SK-N-SH treated with all-trans-retinoic acid at 6 μM for 48 hours (cell line): ENCODE measurements around the gene PLVAP.

Source experiments
- SNAI2 ChIP-seq: fragments of 250-450 bp; sonication (Bioruptor Pico); IDR thresholded peaks from 2 replicates; pipeline ENCODE4 v1.5.0; 2020; ENCODE audit warnings: mild to moderate bottlenecking, moderate library complexity
- TCF4 ChIP-seq: fragments of 250-450 bp; sonication (Bioruptor Pico); IDR thresholded peaks from 2 replicates; pipeline ENCODE4 v1.8.0; 2021; ENCODE audit warnings: mild to moderate bottlenecking, moderate library complexity, borderline replicate concordance
- ZFP3 ChIP-seq: fragments of 250-450 bp; sonication (Bioruptor Pico); IDR thresholded peaks from 2 replicates; pipeline ENCODE4 v1.5.0; 2020; ENCODE audit warnings: mild to moderate bottlenecking, moderate library complexity
- ZFP30 ChIP-seq: fragments of 450-650 bp; formaldehyde crosslinking; IDR thresholded peaks from 2 replicates; pipeline ENCODE4 v1.5.0; 2022; ENCODE audit warnings: mild to moderate bottlenecking, moderate library complexity
- ZNF8 ChIP-seq: fragments of 450-650 bp; formaldehyde crosslinking; IDR thresholded peaks from 2 replicates; pipeline ENCODE4 v1.5.0; 2020; ENCODE audit warnings: mild to moderate bottlenecking, moderate library complexity
- TF ChIP-seq, protein P1 (sequence below): fragments of 250-450 bp; sonication (Bioruptor Pico); IDR thresholded peaks from 2 replicates; pipeline ENCODE4 v1.5.1; 2020; ENCODE audit warnings: low read depth, mild to moderate bottlenecking, moderate library complexity
- TF ChIP-seq, protein P2 (sequence below): fragments of 250-450 bp; sonication (Bioruptor Pico); IDR thresholded peaks from 2 replicates; pipeline ENCODE4 v1.8.0; 2020; ENCODE audit warnings: mild to moderate bottlenecking, moderate library complexity, borderline replicate concordance

DNA sequence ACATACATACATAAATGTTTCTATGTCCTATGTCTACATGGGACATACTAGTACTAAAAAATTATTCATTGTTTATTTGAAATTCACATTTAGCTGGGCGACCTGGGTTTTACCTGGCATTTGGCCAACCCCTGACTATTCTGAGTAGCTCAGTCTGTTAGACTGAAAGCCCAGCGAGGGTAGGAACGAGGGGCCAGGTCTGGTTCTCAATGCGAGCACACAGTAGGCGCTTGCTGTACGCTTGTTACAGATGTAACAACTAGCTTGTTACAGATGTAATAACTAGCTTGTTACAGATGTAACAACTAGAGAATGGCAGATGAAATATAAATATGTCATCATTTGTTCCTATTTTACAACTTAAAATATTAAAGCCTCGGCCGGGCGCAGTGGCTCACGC lies 41.6 kb downstream of the PLVAP start:
- TF ChIP-seq ZNF8 (CRISPR knock-in tag) = no peak
- no peak for TF ChIP-seq ZFP30 (CRISPR knock-in tag)
- TF ChIP-seq TCF4 (CRISPR knock-in tag) = no peak
- TF ChIP-seq SNAI2 (CRISPR knock-in tag) = no peak
- no peak for TF ChIP-seq ZFP3 (CRISPR knock-in tag)
- TF ChIP-seq, protein P1, sequence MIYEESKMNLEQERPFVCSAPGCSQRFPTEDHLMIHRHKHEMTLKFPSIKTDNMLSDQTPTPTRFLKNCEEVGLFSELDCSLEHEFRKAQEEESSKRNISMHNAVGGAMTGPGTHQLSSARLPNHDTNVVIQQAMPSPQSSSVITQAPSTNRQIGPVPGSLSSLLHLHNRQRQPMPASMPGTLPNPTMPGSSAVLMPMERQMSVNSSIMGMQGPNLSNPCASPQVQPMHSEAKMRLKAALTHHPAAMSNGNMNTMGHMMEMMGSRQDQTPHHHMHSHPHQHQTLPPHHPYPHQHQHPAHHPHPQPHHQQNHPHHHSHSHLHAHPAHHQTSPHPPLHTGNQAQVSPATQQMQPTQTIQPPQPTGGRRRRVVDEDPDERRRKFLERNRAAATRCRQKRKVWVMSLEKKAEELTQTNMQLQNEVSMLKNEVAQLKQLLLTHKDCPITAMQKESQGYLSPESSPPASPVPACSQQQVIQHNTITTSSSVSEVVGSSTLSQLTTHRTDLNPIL (CRISPR knock-in tag) = no peak
- TF ChIP-seq, protein P2, sequence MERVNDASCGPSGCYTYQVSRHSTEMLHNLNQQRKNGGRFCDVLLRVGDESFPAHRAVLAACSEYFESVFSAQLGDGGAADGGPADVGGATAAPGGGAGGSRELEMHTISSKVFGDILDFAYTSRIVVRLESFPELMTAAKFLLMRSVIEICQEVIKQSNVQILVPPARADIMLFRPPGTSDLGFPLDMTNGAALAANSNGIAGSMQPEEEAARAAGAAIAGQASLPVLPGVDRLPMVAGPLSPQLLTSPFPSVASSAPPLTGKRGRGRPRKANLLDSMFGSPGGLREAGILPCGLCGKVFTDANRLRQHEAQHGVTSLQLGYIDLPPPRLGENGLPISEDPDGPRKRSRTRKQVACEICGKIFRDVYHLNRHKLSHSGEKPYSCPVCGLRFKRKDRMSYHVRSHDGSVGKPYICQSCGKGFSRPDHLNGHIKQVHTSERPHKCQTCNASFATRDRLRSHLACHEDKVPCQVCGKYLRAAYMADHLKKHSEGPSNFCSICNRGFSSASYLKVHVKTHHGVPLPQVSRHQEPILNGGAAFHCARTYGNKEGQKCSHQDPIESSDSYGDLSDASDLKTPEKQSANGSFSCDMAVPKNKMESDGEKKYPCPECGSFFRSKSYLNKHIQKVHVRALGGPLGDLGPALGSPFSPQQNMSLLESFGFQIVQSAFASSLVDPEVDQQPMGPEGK (CRISPR knock-in tag) = no peak
